NCI-H1048 (cell line): Measurements from ENCODE around the gene PDGFRB.

ENCODE experiments used
- DNase-seq: peaks from one replicate; lab custom pipeline; 2025; lab: John Stamatoyannopoulos, UW

The PDGFRB gene

GRCh38 chr5:150181766-150182545 lies 26.3 kb upstream of the PDGFRB start:
- no peak for DNase-seq

GRCh38 chr5:150181027-150181426 lies 25.4 kb upstream of the PDGFRB start:
- no peak for DNase-seq

- DNase-seq = no peak
Observed at GRCh38 chr5:150180241-150181026, 24.8 kb upstream of the PDGFRB start.

GRCh38 chr5:150179019-150179620 lies 23.5 kb upstream of the PDGFRB start:
- DNase-seq = no peak

GRCh38 chr5:150178262-150178661 lies 22.6 kb upstream of the PDGFRB start:
- DNase-seq = no peak

- DNase-seq = no peak
Observed at GRCh38 chr5:150177721-150178120, 22.1 kb upstream of the PDGFRB start.

GRCh38 chr5:150176745-150177477 lies 21.3 kb upstream of the PDGFRB start:
- no peak for DNase-seq

- no peak for DNase-seq
Observed at GRCh38 chr5:150175536-150175935, 19.9 kb upstream of the PDGFRB start.

GRCh38 chr5:150175076-150175475 lies 19.4 kb upstream of the PDGFRB start:
- no peak for DNase-seq

- DNase-seq = no peak
Observed at GRCh38 chr5:150174285-150174684, 18.6 kb upstream of the PDGFRB start.

GRCh38 chr5:150173161-150173560 lies 17.5 kb upstream of the PDGFRB start:
- no peak for DNase-seq

- no peak for DNase-seq
Observed at GRCh38 chr5:150172556-150172955, 16.9 kb upstream of the PDGFRB start.

- DNase-seq = no peak
Observed at GRCh38 chr5:150172145-150172544, 16.5 kb upstream of the PDGFRB start.

GRCh38 chr5:150168864-150169263 lies 13.2 kb upstream of the PDGFRB start:
- no peak for DNase-seq

GRCh38 chr5:150167908-150168307 lies 12.3 kb upstream of the PDGFRB start:
- no peak for DNase-seq

GRCh38 chr5:150167512-150167850 lies 11.8 kb upstream of the PDGFRB start:
- no peak for DNase-seq

GRCh38 chr5:150166650-150167511 lies 11.2 kb upstream of the PDGFRB start, which contains the start of gene CDX1:
Gene CDX1, plus strand, starts transcription at chr5:150166778. Its CDS starts 99 bp downstream, at chr5:150166877.
- DNase-seq = no peak

GRCh38 chr5:150166037-150166649 lies 10.5 kb upstream of the PDGFRB start:
- DNase-seq = no peak

GRCh38 chr5:150164211-150164980 lies 8.8 kb upstream of the PDGFRB start:
- DNase-seq = no peak

- no peak for DNase-seq
Observed at GRCh38 chr5:150163547-150164059, 8.0 kb upstream of the PDGFRB start.
